Activated naive CD4-positive, alpha-beta T cell treated with anti-CD3 and anti-CD28 coated beads for 36 hours (primary cell): ENCODE results near the gene SVOP. TPM values are rescaled to one million over a fixed set of nuclear protein-coding genes. Genes with fewer than 3 reads are reported as not detected.
"Not testable (repeated sequence)": the region's sequence is repeated elsewhere in the genome, so short reads cannot be mapped to it uniquely, and the experiment has no call there.

Source experiments
- CTCF ChIA-PET: fragments of 350-600 bp; sonication (Branson Sonifier 250); formaldehyde crosslinking; loops from one replicate; lab custom pipeline; 2021; ENCODE audit warnings: antibody characterized with exemption; lab: Charles Lee
- DNase-seq: peaks from one replicate; pipeline ENCODE4 v3.0.0-alpha.2; 2020
- H3K27ac Mint-ChIP-seq: one replicate; pipeline ENCODE4 v1.8.0; 2021; ENCODE audit warnings: mild to moderate bottlenecking, mixed read lengths
- H3K27me3 Mint-ChIP-seq: one replicate; pipeline ENCODE4 v1.8.0; 2021; ENCODE audit warnings: low read depth, mixed read lengths
- H3K36me3 Mint-ChIP-seq: one replicate; pipeline ENCODE4 v1.8.0; 2021; ENCODE audit warnings: low read depth, mixed read lengths
- H3K4me1 Mint-ChIP-seq: one replicate; pipeline ENCODE4 v1.8.0; 2021; ENCODE audit warnings: low read depth, mixed read lengths
- H3K4me3 Mint-ChIP-seq: one replicate; pipeline ENCODE4 v1.8.0; 2021; ENCODE audit warnings: mild to moderate bottlenecking, moderate library complexity, mixed read lengths
- H3K9me3 Mint-ChIP-seq: one replicate; pipeline ENCODE4 v1.8.0; 2021; ENCODE audit warnings: mixed read lengths
- intact Hi-C: fragments of 100-400 bp; cut with micrococcal nuclease; formaldehyde crosslinking; loops from one replicate; pipeline ENCODE4 v1.15.1; 2023
- total RNA-seq, 2 experiments: library from RNA; stranded (reverse); gene quantifications; one replicate each; pipeline ENCODE4 v1.2.3, GENCODE V29; 2021

Gene SVOP
- total RNA-seq, 2 experiments from 2014 or later: not detected

- Mint-ChIP-seq H3K4me3 (no peak overlapping the region), H3K27ac (no peak overlapping the region), H3K27me3 (no peaks in the 10 kb centered on the region), H3K9me3 (no peaks in the 10 kb centered on the region), H3K36me3 (no peaks in the 10 kb centered on the region), H3K4me1 (peaks cover 19% of the 10 kb centered on the region)
- intact Hi-C loops: no loop called here
- DNase-seq: no peak
- CTCF ChIA-PET: interaction anchor here (1.6 kb wide), 1 partner anchor 88 kb away, joined by 5 read pairs; no protein-coding TSS in a partner anchor
These were observed 158.8 kb downstream of the SVOP start for GRCh38 chr12:108861878-108862587.

DNA sequence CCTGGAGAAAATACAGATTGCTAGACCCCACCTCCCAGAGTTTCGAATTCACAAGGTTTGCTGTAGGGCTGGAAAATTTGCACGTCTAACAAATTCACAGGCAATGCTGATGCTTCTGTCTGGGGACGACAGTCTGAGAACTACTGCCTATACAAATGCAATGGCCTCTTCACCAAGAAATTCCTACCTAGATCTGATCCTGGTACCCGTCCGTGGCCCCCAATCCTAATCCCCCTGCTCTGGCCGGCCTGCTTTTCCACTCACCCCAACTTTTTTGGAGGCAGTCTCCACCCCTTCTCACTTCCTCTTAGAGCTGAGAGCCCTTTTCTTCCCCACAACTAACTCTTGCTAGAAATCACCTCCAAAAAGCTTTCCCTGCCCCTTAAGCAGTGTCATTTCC, 160.4 kb downstream of the SVOP start:
- Mint-ChIP-seq H3K27me3 (no peaks in the 10 kb centered on the region), H3K9me3 (peaks cover under 1% of the 10 kb centered on the region), H3K4me3 (no peak overlapping the region), H3K4me1 (peaks cover 33% of the 10 kb centered on the region), H3K36me3 (peaks cover under 1% of the 10 kb centered on the region), H3K27ac (no peak overlapping the region)
- no peak for DNase-seq
- CTCF ChIA-PET: no interaction called here
- intact Hi-C loops: no loop called here

GRCh38 chr12:108859923-108860291, 161.0 kb downstream of the SVOP start:
- Mint-ChIP-seq H3K4me1 (peaks cover 35% of the 10 kb centered on the region), H3K36me3 (peaks cover 5% of the 10 kb centered on the region), H3K4me3 (no peak overlapping the region), H3K27me3 (no peaks in the 10 kb centered on the region), H3K27ac (no peak overlapping the region), H3K9me3 (peaks cover 6% of the 10 kb centered on the region)
- no peak for DNase-seq
- intact Hi-C loops: loop anchor here (5.0 to 10.0 kb wide), 2 partner anchors 228 to 1095 kb away; partner anchors contain the start of genes PRDM4 and SELPLG
- CTCF ChIA-PET: interaction anchor here (0.9 to 2.1 kb wide), 2 partner anchors 196 to 233 kb away, joined by 3 to 5 read pairs; partner anchors contain the start of gene ALKBH2

DNA sequence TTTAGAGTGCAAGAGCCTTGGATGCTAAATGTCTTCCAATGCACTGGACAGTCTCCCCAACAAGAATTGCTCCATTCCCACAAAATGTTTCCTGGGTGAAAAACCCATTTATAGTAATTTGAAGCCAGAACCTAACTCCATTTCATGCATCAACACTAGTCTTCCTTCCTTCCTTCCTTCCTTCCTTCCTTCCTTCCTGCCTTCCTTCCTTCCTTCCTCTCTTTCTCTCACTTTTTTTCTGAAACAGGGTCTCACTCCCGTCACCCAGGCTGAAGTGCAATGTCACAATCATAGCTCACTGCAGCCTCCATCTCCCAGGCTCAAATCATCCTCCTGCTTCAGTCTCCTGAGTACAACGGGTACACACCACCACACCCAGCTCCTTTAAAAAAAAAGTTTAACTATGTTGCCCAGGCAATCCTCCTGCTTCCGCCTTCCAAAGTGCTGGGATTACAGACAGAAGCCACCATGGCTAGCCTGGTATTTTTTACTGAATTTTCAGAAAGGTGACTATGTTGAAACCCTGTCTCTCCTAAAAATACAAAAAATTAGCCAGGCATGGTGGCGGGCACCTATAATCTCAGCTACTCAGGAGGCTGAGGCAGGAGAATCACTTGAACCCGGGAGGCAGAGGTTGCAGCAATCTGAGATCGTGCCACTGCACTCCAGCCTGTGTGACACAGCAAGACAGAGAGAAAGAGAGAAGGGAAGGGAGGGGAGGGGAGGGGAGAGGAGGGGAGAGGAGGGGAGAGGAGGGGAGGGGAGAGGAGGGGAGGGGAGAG, 161.5 kb downstream of the SVOP start:
- H3K27ac Mint-ChIP-seq, DNase-seq, H3K27me3 Mint-ChIP-seq, H3K9me3 Mint-ChIP-seq, H3K36me3 Mint-ChIP-seq: not testable (repeated sequence)
- Mint-ChIP-seq H3K4me3 (peak overlapping the region; percentile 86), H3K4me1 (peaks cover 37% of the 10 kb centered on the region)
- CTCF ChIA-PET: interaction anchor here (0.9 to 2.3 kb wide), 3 partner anchors 25 to 234 kb away, joined by 3 to 6 read pairs (median 5); partner anchors contain the start of gene ALKBH2
- intact Hi-C loops: loop anchor here (5.0 to 10.0 kb wide), 2 partner anchors 227 to 1095 kb away; partner anchors contain the start of genes PRDM4 and SELPLG

DNA sequence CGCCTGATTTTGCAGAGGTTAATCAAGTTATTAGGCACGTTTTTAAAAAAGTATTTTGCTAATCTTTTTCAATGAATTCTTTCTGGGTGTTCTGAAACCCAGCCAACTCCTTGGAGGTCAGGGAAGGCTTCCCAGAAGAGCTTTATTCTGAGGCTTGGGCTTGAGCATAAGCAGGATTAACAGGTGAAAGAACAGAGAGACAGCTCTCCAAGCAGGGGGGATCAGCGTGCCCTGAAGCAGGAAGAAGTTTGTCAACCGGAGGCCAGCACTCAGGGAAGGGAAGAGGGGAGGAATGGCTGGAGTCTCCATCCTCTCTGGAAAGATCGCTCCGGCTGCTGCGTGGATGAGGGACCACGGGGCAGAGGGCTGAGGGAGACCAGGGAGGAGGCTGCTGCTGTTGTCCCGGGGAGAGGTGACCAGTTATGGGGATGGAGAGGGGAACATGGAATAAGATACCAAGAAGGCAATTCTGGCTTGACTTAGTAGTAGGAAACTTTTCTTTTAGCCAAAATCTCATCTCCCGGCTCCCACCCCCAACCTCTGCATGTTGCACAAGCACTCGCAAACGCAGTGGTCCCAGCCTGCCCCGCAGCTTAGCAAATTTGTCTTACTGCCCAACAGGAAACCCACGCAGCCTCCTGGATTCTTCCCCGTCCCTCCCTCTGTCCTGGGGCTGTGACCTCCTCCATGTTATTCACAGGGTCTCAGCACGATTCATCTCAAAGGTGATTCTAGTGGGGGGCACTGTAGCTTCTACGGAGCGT, 162.4 kb downstream of the SVOP start:
- Mint-ChIP-seq H3K4me1 (peaks cover 39% of the 10 kb centered on the region), H3K4me3 (peak overlapping the region; percentile 86), H3K9me3 (peaks cover 6% of the 10 kb centered on the region), H3K36me3 (peaks cover 5% of the 10 kb centered on the region), H3K27ac (no peak overlapping the region), H3K27me3 (no peaks in the 10 kb centered on the region)
- peak; percentile 13 for DNase-seq
- CTCF ChIA-PET: interaction anchor here (0.5 to 2.3 kb wide), 5 partner anchors 26 to 240 kb away, joined by 3 to 6 read pairs (median 4); partner anchors contain the start of gene ALKBH2
- intact Hi-C loops: loop anchor here (1.0 to 10.0 kb wide), 3 partner anchors 195 to 1094 kb away; partner anchors contain the start of genes PRDM4 and SELPLG

Other genes with a start within 250 kb of the SVOP start
- gene SSH1, start 163.5 kb downstream of the SVOP start, total RNA-seq: 10 to 100 TPM in 1 of 2 experiments, 1 to 10 TPM in 1; 8.7 to 11.1 TPM
- not detected for gene DAO, start 141.0 kb downstream of the SVOP start, total RNA-seq
- gene USP30, start 31.5 kb upstream of the SVOP start, total RNA-seq: 10 to 100 TPM; 11.0 to 11.5 TPM
- 10 to 100 TPM; 31.1 to 32.7 TPM for gene ALKBH2, start 72.4 kb upstream of the SVOP start, total RNA-seq
- gene UNG, start 76.5 kb upstream of the SVOP start, total RNA-seq: 10 to 100 TPM; 58.2 to 64.0 TPM
- 10 to 100 TPM; 11.0 to 11.8 TPM for gene ACACB, start 95.5 kb upstream of the SVOP start, total RNA-seq